ENCODE results near the gene ESR1. TPM values are rescaled to one million over a fixed set of nuclear protein-coding genes. Genes with fewer than 3 reads are reported as not detected.

Gene ESR1
- total RNA-seq, 3 donors from 2014 or later, result 2.2 to 74.5 (median 67.5) TPM

- Histone ChIP-seq H3K27me3 (no peaks in the 10 kb centered on the region), H3K36me3 (no peaks in the 10 kb centered on the region), H3K27ac (peak overlapping the region; percentile 88 to 92), H3K4me3 (peak overlapping the region; percentile 8 to 66 (median 58)), H3K4me1 (no peaks in the 10 kb centered on the region), H3K9me3 (no peaks in the 10 kb centered on the region)
- intact Hi-C loops (cut with DNase I; ENCODE audit: low total_unique reads), result loop anchor here (10.0 kb wide), 1 partner anchor 371 kb away; no protein-coding TSS in a partner anchor
- peak; percentile 95 to 96 for DNase-seq (ENCODE audit: low spot score in 2 of 2)
- TF ChIP-seq, protein P1, sequence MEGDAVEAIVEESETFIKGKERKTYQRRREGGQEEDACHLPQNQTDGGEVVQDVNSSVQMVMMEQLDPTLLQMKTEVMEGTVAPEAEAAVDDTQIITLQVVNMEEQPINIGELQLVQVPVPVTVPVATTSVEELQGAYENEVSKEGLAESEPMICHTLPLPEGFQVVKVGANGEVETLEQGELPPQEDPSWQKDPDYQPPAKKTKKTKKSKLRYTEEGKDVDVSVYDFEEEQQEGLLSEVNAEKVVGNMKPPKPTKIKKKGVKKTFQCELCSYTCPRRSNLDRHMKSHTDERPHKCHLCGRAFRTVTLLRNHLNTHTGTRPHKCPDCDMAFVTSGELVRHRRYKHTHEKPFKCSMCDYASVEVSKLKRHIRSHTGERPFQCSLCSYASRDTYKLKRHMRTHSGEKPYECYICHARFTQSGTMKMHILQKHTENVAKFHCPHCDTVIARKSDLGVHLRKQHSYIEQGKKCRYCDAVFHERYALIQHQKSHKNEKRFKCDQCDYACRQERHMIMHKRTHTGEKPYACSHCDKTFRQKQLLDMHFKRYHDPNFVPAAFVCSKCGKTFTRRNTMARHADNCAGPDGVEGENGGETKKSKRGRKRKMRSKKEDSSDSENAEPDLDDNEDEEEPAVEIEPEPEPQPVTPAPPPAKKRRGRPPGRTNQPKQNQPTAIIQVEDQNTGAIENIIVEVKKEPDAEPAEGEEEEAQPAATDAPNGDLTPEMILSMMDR (IDR thresholded peaks at IDR 0.05), result peak; percentile 65 to 73 (median 68)
- TF ChIP-seq POLR2A (IDR thresholded peaks at IDR 0.05) (peak; percentile 52), POLR2AphosphoS5 (IDR thresholded peaks at IDR 0.05) (peak in 2 of 3 donors; percentile 62 to 80)
These were observed 43.4 kb upstream of the ESR1 start for GRCh38 chr6:151763938-151764680.

- no peaks in the 10 kb centered on the region for H3K27me3 ChIP-seq
- TF ChIP-seq, protein P1 (IDR thresholded peaks at IDR 0.05), result peak; percentile 43 to 69 (median 69)
- TF ChIP-seq POLR2AphosphoS5 (IDR thresholded peaks at IDR 0.05), result no peak
- no peak for TF ChIP-seq POLR2A (IDR thresholded peaks at IDR 0.05)
- H3K9me3 ChIP-seq, result no peaks in the 10 kb centered on the region
- H3K36me3 ChIP-seq, result no peaks in the 10 kb centered on the region
- intact Hi-C loops (cut with DNase I; ENCODE audit: low total_unique reads), result loop anchor here (10.0 kb wide), 1 partner anchor 369 kb away; no protein-coding TSS in a partner anchor
- H3K4me3 ChIP-seq, result no peak overlapping the region
- no peak overlapping the region for H3K27ac ChIP-seq
- no peaks in the 10 kb centered on the region for H3K4me1 ChIP-seq
- DNase-seq (ENCODE audit: low spot score in 2 of 2), result peak in 1 of 2 donors; percentile 40
These were observed 42.0 kb upstream of the ESR1 start for GRCh38 chr6:151765444-151765886.

GRCh38 chr6:151772446-151772845 lies 35.0 kb upstream of the ESR1 start:
- H3K27ac ChIP-seq, result no peak overlapping the region
- TF ChIP-seq, protein P1 (IDR thresholded peaks at IDR 0.05), result no peak
- TF ChIP-seq POLR2A (IDR thresholded peaks at IDR 0.05) (no peak), POLR2AphosphoS5 (IDR thresholded peaks at IDR 0.05) (no peak)
- no peaks in the 10 kb centered on the region for H3K27me3 ChIP-seq
- no peaks in the 10 kb centered on the region for H3K36me3 ChIP-seq
- no peaks in the 10 kb centered on the region for H3K4me1 ChIP-seq
- no peaks in the 10 kb centered on the region for H3K9me3 ChIP-seq
- no peak for DNase-seq (ENCODE audit: low spot score in 2 of 2)
- intact Hi-C loops (cut with DNase I; ENCODE audit: low total_unique reads), result no loop called here
- no peak overlapping the region for H3K4me3 ChIP-seq

GRCh38 chr6:151773382-151773781 lies 34.1 kb upstream of the ESR1 start:
- Histone ChIP-seq H3K9me3 (no peaks in the 10 kb centered on the region), H3K36me3 (no peaks in the 10 kb centered on the region), H3K4me1 (no peaks in the 10 kb centered on the region), H3K27me3 (no peaks in the 10 kb centered on the region), H3K27ac (no peak overlapping the region), H3K4me3 (no peak overlapping the region)
- no peak for DNase-seq (ENCODE audit: low spot score in 2 of 2)
- TF ChIP-seq POLR2A (IDR thresholded peaks at IDR 0.05), result no peak
- no peak for TF ChIP-seq POLR2AphosphoS5 (IDR thresholded peaks at IDR 0.05)
- TF ChIP-seq, protein P1 (IDR thresholded peaks at IDR 0.05), result no peak
- intact Hi-C loops (cut with DNase I; ENCODE audit: low total_unique reads), result no loop called here

GRCh38 chr6:151782560-151782959 lies 24.9 kb upstream of the ESR1 start:
- TF ChIP-seq, protein P1 (IDR thresholded peaks at IDR 0.05), result no peak
- TF ChIP-seq POLR2AphosphoS5 (IDR thresholded peaks at IDR 0.05) (no peak), POLR2A (IDR thresholded peaks at IDR 0.05) (no peak)
- H3K27ac ChIP-seq, result no peak overlapping the region
- H3K9me3 ChIP-seq, result no peaks in the 10 kb centered on the region

More at GRCh38 chr6:151782560-151782959, 24.9 kb upstream of the ESR1 start:
- no peaks in the 10 kb centered on the region for H3K36me3 ChIP-seq
- intact Hi-C loops (cut with DNase I; ENCODE audit: low total_unique reads), result no loop called here
- no peaks in the 10 kb centered on the region for H3K27me3 ChIP-seq
- no peaks in the 10 kb centered on the region for H3K4me1 ChIP-seq
- no peak overlapping the region for H3K4me3 ChIP-seq
- no peak for DNase-seq (ENCODE audit: low spot score in 2 of 2)

Measured in breast epithelium (tissue), 4 donors.